Testis (tissue), 2 donors: ENCODE measurements around the gene PDGFRA.

Source experiments
- POLR2A ChIP-seq: fragments of 450-650 bp; IDR thresholded peaks from one replicate; pipeline ENCODE4 v1.6.1; 2017; ENCODE audit warnings: antibody characterized with exemption, mild to moderate bottlenecking, moderate library complexity
- TF ChIP-seq, protein P1 (sequence below), 3 experiments: fragments of 450-650 bp in 2 of 3; fragments of 200-600 bp in 1 of 3; sonication (generic) in 1 of 3; IDR thresholded peaks; one replicate each; pipeline ENCODE4 v1.5.1; 2016 to 2019; ENCODE audit warnings: antibody characterized with exemption in 3 of 3, mild to moderate bottlenecking in 2 of 3, moderate library complexity in 1 of 3

DNA sequence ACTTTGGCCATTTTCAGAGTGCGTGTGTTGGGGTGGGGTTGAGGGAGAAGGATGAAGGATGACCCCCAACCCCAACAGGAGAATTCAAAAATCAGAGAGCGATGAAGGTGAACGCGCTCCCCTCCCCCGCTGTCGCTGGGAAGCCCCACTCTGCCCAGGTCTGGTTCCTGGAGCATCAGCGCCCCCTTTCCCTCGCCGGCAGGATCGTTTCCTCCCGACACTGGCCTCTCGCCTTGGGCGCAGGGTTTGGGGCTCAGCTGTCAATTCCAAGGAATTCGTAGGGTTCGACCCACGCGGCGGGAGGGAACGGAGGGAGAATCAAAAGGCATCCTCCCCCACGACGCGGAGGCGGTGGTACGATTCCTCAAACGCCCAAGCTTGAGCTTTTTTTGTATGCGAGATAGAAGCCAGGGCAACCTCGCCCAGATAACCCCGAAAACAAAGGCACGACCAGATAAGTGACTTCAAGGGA is 1.0 kb upstream of the PDGFRA start:
- TF ChIP-seq POLR2A, result no peak
- TF ChIP-seq, protein P1, sequence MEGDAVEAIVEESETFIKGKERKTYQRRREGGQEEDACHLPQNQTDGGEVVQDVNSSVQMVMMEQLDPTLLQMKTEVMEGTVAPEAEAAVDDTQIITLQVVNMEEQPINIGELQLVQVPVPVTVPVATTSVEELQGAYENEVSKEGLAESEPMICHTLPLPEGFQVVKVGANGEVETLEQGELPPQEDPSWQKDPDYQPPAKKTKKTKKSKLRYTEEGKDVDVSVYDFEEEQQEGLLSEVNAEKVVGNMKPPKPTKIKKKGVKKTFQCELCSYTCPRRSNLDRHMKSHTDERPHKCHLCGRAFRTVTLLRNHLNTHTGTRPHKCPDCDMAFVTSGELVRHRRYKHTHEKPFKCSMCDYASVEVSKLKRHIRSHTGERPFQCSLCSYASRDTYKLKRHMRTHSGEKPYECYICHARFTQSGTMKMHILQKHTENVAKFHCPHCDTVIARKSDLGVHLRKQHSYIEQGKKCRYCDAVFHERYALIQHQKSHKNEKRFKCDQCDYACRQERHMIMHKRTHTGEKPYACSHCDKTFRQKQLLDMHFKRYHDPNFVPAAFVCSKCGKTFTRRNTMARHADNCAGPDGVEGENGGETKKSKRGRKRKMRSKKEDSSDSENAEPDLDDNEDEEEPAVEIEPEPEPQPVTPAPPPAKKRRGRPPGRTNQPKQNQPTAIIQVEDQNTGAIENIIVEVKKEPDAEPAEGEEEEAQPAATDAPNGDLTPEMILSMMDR (IDR thresholded peaks at IDR 0.05), result peak; percentile 75 to 79 (median 79)
